GM19467 (cell line): ENCODE data around the gene FHOD1.

Experiments used
- ATAC-seq: cut with Tn5 transposase; IDR thresholded peaks from one replicate; pipeline ENCODE4 v1.9.1; 2021; ENCODE audit warnings: mild to moderate bottlenecking, moderate library complexity; ENCODE audit not compliant: unreplicated experiment

Gene FHOD1

DNA sequence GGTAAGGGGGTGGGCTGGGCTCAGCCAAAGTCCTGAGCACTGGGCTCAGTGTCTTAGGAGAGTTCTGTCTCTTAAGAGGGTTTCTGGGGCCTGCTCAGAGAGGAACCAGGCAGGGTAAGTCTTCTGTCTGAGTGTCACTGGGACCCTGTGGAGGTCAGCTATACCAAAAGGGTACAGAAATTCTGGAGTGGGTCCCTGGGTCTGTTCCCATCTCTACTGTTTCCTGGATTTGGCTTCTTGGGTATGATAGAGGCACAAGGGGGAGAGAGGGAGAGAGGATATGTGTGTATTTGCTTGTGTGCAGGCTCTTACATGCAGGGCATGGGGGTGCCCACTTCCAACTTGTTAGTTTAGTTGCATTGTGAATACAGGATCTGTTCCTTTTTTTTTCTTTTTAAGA, 53.7 kb downstream of the FHOD1 start:
- ATAC-seq = no peak

DNA sequence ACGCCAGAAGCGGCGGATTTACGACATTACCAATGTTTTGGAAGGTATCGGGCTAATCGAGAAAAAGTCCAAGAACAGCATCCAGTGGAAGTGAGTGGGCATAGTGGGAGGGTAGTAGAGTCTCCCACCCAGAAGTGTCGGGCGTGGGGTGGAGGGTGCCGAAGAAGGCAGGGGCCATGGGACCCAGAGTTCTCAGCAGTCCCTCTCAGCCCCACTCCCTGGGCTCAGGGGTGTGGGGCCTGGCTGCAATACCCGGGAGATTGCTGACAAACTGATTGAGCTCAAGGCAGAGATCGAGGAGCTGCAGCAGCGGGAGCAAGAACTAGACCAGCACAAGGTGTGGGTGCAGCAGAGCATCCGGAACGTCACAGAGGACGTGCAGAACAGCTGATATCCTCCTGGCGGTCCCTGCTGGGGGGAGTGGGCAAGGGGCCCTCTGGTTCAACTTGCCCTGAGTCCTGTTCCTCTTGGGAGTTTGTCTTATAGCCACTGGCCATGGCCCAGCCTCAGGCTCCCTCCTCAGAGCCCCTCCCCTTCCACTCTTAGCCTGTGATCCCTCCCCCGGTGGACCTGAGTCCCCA, 54.4 kb downstream of the FHOD1 start:
- peak; percentile 4 for ATAC-seq

DNA sequence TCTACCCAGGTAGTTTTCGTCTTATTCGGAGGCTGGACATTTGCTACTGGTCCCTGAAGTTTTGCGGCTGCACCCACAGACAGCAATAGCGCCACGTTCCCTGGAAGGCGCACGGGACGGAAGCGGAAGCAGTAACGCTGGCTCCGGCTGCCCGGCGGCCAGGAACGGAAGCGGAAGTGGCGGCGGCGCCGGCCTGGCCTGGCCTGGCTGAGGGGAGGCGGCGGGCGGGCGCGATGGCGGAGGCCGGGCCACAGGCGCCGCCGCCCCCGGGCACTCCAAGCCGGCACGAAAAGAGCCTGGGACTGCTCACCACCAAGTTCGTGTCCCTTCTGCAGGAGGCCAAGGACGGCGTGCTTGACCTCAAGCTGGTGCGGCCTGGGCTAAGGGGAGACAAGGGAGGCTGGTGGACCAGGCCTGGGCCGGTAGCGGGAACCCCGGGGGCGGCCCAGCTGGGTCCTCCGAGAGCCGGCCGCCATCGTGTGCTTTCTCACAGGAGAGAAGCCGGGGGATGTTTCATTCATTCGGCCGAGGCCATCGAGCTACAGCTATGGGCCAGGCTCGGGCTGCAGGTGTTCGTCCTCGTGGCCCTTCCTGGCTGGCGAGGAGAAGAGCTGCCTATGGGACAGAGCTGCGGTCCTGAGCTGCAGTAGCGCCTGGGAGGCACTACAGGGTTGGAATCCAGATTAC, 55.1 kb downstream of the FHOD1 start, which contains the start of gene E2F4:
Gene E2F4, plus strand, starts transcription at position 161 of the 687 bp plus-strand sequence. Its CDS starts 73 bp downstream, at position 234.
- ATAC-seq = peak; percentile 79

DNA sequence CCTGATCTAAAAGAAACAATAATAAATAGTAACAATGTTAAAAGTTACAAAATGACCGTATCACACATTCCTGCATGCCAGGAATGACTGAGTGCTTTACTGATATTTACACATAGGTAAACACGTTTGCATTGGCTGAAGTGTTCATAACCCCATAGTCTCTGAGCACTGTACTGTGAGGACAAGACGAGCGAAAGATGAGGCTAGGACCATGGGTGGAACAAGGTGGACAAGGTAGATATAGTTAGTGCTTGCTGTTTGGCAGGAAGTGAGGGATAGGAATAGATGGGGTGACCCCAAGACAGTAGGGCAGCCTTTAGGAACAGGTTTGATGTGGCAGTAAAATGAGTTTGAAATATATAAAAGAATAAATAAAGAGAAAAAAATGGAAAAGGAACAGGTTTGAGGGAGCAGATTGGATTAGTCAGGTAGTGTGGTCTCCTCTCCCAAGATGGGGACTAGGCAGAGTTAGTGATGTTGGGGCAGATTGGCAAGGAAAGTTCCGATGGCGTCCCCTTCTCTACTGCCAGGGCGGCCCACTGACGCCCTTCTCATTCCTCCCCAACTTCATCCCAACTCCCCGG, 55.8 kb downstream of the FHOD1 start:
- no peak for ATAC-seq

DNA sequence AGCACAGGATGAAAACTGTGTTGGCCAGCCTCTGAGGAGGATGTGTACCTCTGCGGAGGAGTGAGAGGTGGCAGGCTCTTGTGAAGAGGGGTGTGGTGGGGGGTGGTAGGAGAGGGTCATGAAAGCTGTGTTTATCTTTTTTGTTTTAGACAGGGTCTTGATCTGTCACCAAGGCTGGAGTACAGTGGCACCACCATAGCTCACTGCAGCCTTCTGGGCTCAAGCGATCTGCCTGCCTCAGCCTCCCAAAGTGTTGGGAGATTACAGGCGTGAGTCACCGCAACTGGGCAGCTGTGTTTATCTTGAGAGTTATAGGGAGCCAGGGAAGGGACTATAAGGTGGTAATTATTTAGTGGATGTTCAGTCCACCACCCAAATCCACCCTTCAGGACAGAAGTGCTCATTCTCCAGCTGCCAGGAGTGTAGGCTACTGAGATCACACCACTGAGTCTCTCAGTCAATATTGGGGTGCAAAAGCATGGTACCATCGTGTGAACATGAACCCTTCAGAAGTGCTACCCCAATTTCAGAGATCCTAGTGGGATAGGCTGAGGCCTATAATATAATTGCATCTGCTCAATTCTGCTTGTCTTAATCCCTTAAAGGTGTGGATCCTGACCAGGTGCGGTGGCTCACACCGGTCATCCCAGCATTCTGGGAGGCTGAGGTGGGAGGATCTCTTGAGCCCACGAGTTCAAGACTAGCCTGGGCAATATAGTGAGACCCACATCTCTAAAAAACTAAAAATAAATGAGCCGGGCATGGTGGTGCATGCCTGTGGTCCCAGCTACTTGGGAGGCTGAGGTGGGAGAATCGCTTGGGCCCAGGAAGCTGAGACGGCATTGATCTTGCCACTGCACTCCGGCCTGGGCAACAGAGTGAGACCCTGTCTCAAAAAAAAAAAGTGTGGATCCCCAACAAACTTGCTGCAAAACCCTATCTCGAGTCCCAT, 56.6 kb downstream of the FHOD1 start:
- ATAC-seq = no peak

DNA sequence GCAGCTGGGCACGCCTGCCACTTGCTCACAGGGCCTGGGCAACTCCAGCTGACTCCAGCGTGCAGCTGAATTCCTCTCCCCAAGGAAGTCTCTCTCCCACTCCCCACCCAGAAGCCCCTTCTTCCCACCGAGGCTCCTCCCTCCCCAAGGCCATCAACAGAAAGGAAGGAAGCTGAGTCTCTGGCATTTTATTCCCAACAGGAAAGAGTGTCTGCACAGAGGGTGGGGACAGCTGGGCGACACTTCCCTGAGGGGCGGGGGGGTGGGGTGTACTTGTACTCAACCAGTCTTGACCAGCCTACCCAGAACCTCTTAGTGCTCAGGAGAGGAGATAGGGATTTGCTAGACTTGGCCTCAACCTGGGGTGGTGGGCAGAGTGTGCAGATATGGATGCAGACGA, 57.2 kb downstream of the FHOD1 start, which contains the start of gene EXOC3L1:
Gene EXOC3L1, minus strand, starts transcription at position 96 of the 400 bp plus-strand sequence. CDS start 460 bp downstream, outside the sequence.
- no peak for ATAC-seq

DNA sequence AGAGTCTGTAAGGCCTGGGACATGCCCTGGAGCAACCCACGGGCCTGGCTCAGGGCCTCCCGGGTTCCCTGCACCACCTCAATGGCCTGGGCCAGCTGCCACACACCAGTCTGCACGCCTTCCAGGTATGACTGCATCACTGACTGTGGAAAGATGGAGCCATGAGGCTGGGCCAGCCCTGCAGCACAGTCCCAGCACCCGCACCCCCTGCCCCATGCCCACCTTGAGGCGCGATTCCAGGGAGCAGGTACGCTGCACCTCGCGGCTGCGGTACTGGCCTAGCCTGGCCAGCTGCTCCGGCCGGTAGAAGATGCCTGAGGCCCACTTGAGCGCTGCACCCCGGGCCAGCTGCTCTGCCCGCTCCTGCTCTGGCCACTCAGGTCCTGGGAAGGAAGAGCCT, 58.5 kb downstream of the FHOD1 start:
- no peak for ATAC-seq

DNA sequence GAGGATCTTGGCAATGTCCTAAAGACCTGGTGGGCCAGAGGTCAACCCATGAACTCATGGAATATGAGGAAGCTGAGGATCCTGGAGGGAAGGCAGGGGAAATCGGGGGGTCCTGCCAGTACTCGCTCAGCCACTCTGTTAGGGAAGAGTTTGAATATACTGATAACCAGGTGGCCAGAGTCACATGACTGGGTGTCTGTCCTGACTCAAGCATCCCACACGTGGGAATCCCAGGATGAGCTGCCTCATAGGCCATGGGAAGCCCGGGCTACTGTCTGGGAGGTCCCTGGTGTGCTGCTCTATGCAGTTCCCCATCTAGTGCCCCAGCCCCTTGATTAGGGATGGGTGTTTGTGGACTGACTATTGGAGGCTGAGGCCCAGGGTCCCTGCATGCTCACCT, 59.0 kb downstream of the FHOD1 start:
- ATAC-seq = no peak

DNA sequence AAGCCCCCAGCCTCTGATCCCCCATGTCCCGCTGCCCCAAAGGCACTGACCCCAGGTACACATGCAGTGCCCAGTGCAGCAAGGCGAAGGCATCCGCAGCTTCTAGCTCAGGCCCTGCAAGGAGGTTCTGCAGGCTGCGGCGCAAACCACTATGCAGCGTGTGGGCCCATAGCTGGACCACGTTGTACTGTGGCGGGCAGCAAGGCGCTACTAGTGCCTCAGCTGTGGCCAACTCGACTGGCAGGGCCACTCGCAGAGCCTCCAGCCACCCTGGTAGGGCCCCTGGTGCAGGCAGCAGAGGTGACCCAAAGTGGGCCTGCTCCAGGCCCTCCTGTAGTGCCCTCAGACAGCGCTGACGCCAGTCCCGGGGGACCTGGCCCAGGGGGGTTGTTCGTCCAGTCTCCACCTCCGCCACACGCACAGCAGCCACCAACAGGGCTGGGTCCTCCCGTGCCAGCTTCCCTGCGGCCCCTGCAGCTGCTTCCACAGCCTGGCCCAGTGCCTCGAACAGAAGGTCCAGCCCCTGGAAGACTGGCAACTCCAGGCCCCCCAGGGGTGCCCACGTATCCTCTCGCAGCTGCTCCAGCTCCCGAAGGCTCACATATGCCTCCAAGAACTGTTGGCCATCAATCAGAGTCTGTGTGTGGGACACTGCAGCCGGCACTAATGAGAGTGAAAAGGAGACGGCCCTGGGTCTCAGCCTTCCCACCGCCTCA, 59.9 kb downstream of the FHOD1 start:
- no peak for ATAC-seq

DNA sequence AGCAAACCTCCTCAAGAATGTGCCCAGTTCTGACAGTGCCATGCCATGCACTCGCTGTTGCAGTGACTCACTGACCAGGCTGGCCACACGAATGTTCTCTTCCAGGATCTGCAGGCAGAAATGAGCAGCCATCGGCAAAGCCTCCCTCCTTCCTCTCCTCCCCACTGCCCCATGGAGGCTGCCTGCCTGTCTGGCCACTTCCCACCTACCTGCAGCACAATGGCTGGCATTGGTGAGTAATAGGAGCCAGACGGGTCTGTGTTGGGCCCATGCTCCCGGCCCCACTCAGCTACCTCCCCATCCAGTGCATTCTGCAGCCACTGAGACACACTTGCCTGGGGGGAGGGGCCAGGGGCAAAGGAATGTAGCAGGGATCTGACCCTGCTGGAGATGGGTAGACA, 60.7 kb downstream of the FHOD1 start:
- no peak for ATAC-seq

DNA sequence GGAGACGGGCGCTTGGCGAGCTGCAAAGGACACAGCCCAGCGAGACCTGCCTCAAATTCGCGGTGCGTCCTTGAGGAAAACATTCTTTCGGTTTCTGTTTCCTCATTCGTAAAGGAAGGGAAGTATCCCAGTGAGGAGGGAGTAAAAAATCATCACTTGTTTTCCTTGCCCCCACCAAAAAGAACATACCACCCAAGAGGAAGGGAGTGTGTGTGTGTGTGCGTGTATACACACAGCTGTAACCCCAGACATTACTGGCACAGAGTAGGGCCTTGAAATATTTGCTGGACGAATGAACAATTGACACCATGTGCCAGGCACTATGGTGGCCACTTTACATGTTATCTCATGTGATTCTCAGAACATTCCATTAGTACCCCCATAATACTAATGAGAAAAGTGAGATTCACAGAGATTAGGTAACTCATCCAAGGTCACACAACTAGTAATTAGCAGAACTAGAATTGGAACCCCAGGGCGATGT, 61.6 kb downstream of the FHOD1 start:
- no peak for ATAC-seq

DNA sequence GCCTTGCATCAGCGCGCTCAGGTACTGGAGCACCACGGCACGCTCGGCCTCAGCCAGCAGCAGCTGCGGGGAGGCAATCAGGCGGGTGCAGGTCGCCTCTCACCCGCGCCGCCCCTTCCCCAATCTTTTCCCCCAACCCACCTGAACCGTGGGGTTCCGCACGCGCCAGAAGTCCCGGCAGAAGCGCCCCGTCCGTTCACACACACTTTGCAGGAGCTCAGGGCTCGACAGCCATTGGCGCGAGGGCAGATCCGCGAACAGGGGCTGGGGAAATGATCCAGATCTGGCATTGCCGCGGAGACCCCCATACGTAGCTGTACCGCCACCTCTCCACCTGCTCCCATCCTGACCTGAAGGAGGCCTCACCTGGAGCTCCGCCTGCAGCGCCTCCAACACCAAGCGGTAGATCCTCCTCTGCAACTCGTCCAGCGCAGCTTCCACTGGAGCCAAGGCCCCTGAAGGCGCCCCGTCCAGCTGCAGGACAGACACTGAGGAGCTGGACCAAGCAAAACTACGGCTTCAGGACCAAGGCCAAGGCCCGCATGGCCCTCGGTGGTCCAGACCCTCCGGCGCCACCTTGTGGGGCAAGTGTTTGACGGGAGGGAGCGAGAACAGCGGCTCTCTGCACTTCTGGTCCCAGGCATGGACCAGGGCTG, 62.2 kb downstream of the FHOD1 start:
- ATAC-seq = no peak

DNA sequence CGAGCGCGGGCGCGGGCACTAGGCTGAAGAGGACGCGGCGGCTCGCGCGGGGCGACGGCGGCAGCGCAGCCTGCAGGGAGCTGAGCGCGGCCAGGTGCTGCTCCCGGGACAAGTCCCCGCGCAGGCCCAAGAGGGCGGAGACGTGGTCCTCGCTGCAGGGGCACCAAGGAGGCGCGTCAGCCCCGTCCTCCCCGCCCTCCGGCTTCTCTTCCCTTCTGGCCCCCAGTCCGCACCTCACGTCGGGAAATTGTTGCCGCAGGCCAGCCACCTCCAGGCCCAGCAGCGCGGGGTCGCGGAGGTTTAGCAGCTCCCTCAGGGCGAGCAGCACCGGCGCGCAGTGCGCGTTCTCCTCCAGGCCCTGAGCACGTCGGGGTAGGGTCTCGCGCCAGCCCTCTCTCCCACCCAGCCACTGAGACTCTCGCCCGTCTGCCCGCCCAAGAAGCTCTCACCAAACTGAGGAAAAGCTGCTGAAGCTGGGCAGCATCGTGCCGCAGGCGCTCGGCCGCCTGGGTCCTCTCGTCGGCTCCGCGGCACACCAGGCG, 62.8 kb downstream of the FHOD1 start:
- ATAC-seq = no peak

DNA sequence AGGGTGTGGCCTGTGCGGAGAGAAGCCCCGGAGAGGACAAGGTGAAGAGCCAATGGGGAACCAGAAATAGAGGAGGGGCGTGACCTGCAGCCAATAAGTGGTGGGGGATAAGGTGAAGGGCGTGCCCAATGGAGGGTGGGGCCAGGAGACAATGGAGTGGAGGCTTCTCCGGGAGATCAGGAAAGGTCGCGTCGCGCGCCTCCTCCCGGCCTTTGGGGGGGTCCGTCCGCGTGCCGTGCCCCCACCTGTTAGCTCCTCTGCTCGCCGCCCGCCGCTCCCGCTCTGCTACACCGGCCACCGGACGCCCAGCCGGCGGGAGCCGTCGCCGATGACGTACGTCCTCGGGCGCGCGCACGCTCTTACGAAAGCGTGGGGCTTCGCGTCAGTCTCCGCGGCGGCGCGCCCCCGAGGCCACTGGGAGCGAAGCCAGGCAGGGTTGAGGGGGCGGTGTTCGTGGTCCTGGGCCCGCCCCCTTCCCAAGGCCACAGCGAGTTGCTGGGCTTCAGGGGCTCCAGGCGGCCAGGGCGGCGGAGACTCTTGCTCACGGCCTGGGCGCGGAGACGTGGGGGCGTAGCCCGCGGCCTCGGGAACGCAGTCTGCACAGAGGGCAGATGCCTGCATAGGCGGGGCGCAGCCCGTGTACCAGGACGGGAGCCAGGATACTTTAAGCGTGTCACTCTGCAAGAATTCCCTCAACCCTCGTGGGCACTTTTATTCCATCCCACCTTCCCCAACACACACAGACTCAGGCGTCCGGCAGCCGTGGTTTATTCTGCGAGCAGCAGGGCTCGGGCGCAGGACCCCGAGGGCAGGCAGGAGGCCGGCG, 63.4 kb downstream of the FHOD1 start, which contains the start of gene MATCAP1:
Gene MATCAP1, minus strand, starts transcription at position 337 of the 826 bp plus-strand sequence. CDS start 3,353 bp downstream, outside the sequence.
- peak; percentile 78 for ATAC-seq

DNA sequence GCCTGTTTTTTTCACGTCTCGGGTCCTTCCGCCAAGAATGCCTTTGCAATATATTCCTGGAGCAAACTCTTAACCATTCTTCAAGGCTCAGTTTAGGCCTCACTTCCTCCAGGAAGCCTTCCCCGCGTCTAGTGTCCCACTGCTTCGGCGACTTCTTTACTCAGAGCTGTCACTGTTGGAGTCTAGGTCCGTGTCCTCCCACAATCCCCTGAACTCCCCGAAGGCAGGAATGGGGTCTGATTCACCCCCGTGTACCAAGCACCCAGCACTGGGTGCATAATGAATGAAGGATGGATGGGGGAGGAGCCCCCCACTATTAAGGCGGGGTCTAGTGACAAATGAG, 64.0 kb downstream of the FHOD1 start:
- ATAC-seq = no peak

DNA sequence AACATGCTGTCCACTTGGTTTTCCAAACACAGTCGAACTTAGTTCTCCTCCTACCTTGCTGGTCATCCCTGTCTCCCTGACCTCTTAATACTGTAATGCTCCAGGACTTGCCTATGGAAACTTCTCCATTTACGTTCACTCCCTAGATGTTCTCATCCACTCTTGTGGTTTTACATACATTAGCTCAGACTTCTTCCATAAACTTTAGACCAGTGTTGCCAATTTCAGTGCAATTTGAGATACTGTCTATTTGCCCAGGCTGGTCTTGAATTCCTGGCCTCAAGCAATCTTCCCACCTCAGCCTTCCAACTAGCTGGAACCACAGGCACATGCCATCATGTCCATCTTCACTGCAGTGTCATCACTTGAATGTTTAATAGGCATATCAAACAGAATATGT, 65.0 kb downstream of the FHOD1 start:
- ATAC-seq = no peak

DNA sequence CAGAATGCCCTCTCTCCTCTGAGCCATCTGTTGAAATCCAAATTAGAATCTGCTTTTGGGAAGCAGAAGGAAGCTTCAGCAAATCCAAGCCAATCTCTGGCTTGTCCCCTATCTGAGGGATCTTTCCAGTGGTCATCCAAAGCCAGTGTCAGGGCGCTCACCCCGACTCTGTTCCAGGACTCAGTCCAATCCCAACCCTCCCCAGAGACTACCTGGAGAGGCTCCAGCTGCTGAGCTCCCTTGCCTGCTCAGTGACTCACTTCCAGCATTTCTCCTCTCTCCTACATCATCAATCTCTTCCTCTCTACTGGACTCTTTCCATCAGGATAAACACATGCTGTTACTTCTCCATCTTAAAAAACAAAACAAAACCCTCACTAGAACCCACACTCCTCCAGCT, 65.9 kb downstream of the FHOD1 start:
- ATAC-seq = no peak

DNA sequence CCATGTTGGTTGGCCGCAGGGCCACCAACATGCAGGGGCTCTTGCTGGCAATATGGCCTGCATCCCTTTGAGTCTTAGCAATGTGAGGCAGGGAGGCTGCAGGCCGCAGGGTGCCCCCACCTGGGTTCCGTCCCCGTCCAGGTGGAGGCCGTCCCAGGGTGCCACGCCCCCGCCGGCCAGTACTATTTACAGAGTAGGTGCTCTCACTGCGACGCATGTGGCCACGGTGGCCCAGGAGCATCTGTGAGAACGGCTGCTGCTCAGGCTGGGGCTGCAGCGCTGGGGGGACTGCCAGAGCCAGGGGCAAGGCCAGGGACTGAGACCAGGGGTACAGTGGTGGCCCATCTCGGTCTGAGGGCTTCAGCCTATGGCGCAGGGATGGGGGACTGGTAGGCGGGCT, 67.1 kb downstream of the FHOD1 start:
- no peak for ATAC-seq
